ENCODE measurements around the gene NFIB. TPM values are rescaled to one million over a fixed set of nuclear protein-coding genes. Genes with fewer than 3 reads are reported as not detected.

The NFIB gene
- total RNA-seq, 1 donor from 2014 or later: 0.30 TPM

DNA sequence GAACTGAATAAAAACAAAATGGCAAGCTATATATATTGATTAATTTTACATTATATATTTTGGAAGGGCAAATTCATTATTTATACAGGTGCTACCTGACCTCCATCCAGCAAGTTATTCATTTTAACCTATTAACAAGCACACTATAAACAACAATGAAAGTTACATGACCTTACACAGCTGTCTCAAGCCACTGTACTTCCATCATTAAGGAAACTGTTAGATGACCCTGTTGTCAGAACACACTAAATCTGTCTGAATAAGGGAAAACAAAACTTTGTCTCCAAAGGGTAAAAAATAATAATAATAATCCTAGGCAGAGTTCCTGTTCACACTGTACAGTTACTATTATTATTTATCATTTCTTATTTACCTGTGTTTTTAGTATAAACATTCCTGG, 44.0 kb downstream of the NFIB start:
- Histone ChIP-seq H3K9me3 (ENCODE audit: low read depth) (no peaks in the 10 kb centered on the region), H3K4me1 (peaks cover 26% of the 10 kb centered on the region)

DNA sequence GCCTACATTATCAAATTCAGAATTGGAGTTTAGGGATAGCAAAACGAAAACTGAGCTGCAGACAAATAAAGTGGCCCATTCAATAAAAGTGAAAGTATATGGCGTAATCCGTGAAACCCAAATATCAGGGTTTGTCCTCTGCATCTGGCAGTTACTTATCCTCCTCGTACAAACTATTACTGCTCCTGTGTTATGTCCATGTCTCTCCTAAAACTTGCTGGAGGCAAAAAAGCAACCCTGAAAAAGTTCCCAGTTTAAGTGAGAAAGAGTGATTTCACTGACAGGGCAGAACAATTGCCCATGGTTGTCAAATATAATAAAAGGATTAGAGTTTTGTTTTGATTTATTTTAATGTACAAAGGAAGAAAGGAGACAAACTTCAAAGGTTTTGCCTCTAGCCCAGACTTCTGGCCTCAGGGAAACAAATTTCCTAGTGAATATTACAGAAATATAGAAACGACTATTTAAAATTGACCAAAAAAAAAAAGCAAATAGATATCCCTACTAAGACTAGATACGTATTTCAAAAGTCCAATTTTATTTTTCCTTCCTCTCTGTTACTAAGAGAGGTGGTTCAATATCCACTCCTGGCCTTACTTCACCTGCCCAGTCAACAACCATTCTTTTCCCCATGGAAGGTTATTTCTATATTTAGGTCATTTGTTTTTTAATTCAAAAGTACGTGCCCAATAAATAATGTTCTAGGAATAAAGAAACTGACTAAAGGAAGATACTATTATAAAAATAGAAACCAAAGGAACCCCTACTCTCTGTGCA, 50.0 kb downstream of the NFIB start:
- Mint-ChIP-seq H3K36me3 (no peaks in the 10 kb centered on the region), H3K4me3 (no peak overlapping the region), H3K27ac (no peak overlapping the region), H3K27me3 (ENCODE audit: insufficient read depth, low read depth) (peaks cover 2% of the 10 kb centered on the region), H3K9me3 (no peaks in the 10 kb centered on the region), H3K4me1 (no peaks in the 10 kb centered on the region)
- no peak overlapping the region for H3K4me2 ChIP-seq
- H3F3A ChIP-seq (ENCODE audit: low read depth): no peaks in the 10 kb centered on the region
- no peak overlapping the region for H3K4me3 ChIP-seq
- H3K9ac ChIP-seq: no peak overlapping the region
- H2AFZ ChIP-seq (replicated peaks): no peak overlapping the region
- H4K20me1 ChIP-seq (ENCODE audit: low read depth): no peaks in the 10 kb centered on the region
- no peak overlapping the region for H3K27ac ChIP-seq
- DNase-seq (ENCODE audit: low spot score): no peak
- no peaks in the 10 kb centered on the region for H3K27me3 ChIP-seq
- no peaks in the 10 kb centered on the region for H3K79me2 ChIP-seq (ENCODE audit: low read depth)
- H3K4me1 ChIP-seq: no peaks in the 10 kb centered on the region
- no peaks in the 10 kb centered on the region for H3K9me3 ChIP-seq (ENCODE audit: low read depth)
- TF ChIP-seq, protein P1, sequence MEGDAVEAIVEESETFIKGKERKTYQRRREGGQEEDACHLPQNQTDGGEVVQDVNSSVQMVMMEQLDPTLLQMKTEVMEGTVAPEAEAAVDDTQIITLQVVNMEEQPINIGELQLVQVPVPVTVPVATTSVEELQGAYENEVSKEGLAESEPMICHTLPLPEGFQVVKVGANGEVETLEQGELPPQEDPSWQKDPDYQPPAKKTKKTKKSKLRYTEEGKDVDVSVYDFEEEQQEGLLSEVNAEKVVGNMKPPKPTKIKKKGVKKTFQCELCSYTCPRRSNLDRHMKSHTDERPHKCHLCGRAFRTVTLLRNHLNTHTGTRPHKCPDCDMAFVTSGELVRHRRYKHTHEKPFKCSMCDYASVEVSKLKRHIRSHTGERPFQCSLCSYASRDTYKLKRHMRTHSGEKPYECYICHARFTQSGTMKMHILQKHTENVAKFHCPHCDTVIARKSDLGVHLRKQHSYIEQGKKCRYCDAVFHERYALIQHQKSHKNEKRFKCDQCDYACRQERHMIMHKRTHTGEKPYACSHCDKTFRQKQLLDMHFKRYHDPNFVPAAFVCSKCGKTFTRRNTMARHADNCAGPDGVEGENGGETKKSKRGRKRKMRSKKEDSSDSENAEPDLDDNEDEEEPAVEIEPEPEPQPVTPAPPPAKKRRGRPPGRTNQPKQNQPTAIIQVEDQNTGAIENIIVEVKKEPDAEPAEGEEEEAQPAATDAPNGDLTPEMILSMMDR (IDR thresholded peaks at IDR 0.05): no peak
- H3K36me3 ChIP-seq: no peaks in the 10 kb centered on the region

More for the DNA sequence above, 44.0 kb downstream of the NFIB start:
- H3K27ac Mint-ChIP-seq: no peak overlapping the region
- no peak for DNase-seq (ENCODE audit: low spot score)
- Histone ChIP-seq H3F3A (ENCODE audit: low read depth) (no peaks in the 10 kb centered on the region), H3K27ac (no peak overlapping the region), H4K20me1 (ENCODE audit: low read depth) (no peaks in the 10 kb centered on the region), H3K79me2 (ENCODE audit: low read depth) (no peaks in the 10 kb centered on the region), H3K4me2 (no peak overlapping the region), H3K36me3 (no peaks in the 10 kb centered on the region), H3K27me3 (no peaks in the 10 kb centered on the region), H3K9ac (no peak overlapping the region), H3K4me3 (no peak overlapping the region), H2AFZ (replicated peaks) (no peak overlapping the region)
- TF ChIP-seq EZH2 (IDR thresholded peaks at IDR 0.05): no peak
- TF ChIP-seq, protein P1 (IDR thresholded peaks at IDR 0.05): no peak
- no peak for TF ChIP-seq EZH2phosphoT487 (IDR thresholded peaks at IDR 0.05)
- no peaks in the 10 kb centered on the region for H3K9me3 Mint-ChIP-seq
- no peaks in the 10 kb centered on the region for H3K27me3 Mint-ChIP-seq (ENCODE audit: insufficient read depth, low read depth)
- H3K4me3 Mint-ChIP-seq: no peak overlapping the region
- H3K4me1 Mint-ChIP-seq: peaks cover 28% of the 10 kb centered on the region
- no peaks in the 10 kb centered on the region for H3K36me3 Mint-ChIP-seq

DNA sequence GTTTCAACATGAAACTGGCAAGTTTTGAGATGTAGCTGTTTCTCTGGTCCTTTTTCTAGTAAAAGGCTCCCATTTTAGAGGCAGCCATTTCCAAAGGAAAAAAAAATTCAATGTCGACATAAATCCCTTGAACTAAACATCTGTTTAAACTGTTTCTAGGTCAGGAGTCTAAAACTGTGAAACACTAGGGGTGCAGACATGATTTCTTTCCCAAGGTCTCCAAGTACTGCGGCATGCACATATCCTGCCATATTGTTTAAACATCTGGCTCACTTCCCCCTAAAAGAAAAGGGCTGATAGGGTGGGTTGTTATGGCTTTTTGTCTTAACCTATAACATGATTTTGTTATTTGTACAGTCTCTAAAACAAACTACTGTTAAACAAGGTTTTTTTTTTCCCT, 51.1 kb downstream of the NFIB start:
- H3K27ac ChIP-seq: no peak overlapping the region
- no peaks in the 10 kb centered on the region for H3K27me3 ChIP-seq
- Mint-ChIP-seq H3K27ac (no peak overlapping the region), H3K36me3 (no peaks in the 10 kb centered on the region), H3K4me3 (no peak overlapping the region), H3K4me1 (peaks cover 8% of the 10 kb centered on the region), H3K27me3 (ENCODE audit: insufficient read depth, low read depth) (peaks cover 2% of the 10 kb centered on the region), H3K9me3 (no peaks in the 10 kb centered on the region)
- DNase-seq (ENCODE audit: low spot score): no peak
- H3K9me3 ChIP-seq (ENCODE audit: low read depth): no peaks in the 10 kb centered on the region
- H3K79me2 ChIP-seq (ENCODE audit: low read depth): no peaks in the 10 kb centered on the region
- H3K36me3 ChIP-seq: no peaks in the 10 kb centered on the region
- H4K20me1 ChIP-seq (ENCODE audit: low read depth): no peaks in the 10 kb centered on the region
- H3K4me2 ChIP-seq: no peak overlapping the region
- no peaks in the 10 kb centered on the region for H3F3A ChIP-seq (ENCODE audit: low read depth)
- H2AFZ ChIP-seq (replicated peaks): no peak overlapping the region
- no peak overlapping the region for H3K4me3 ChIP-seq
- TF ChIP-seq EZH2 (IDR thresholded peaks at IDR 0.05): no peak
- TF ChIP-seq, protein P1 (IDR thresholded peaks at IDR 0.05): no peak
- no peak for TF ChIP-seq EZH2phosphoT487 (IDR thresholded peaks at IDR 0.05)
- no peaks in the 10 kb centered on the region for H3K4me1 ChIP-seq
- H3K9ac ChIP-seq: no peak overlapping the region
